GM12878 (cell line): ENCODE data around the gene TFB1M. TPM values are rescaled to one million over a fixed set of nuclear protein-coding genes. Genes with fewer than 3 reads are reported as not detected.

ENCODE experiments used
- ATAC-seq: fragments of 200-7000 bp; cut with Tn5 transposase; 3 replicates; pipeline ENCODE4 v1.9.1; 2020; ENCODE audit warnings: mild to moderate bottlenecking, moderate library complexity
- BruUV-seq: library from RNA; stranded (reverse); fragments of 400-500 nt; replicated peaks from 2 replicates; lab custom pipeline; 2021; lab: Mats Ljungman, UMichigan
- CTCF ChIA-PET: fragments of 300-600 bp; sonication (Branson Sonifier 250); formaldehyde crosslinking; extraction: SDS; loops from one replicate; lab custom pipeline; 2021; ENCODE audit warnings: inconsistent platforms; lab: Yijun Ruan, JAX
- POLR2A ChIA-PET: fragments of 350-600 bp; formaldehyde crosslinking; extraction: SDS; loops from one replicate; lab custom pipeline; 2021; ENCODE audit warnings: inconsistent platforms; lab: Charles Lee
- RAD21 ChIA-PET: fragments of 300-600 bp; sonication (Branson Sonifier 250); formaldehyde crosslinking; loops from one replicate; lab custom pipeline; 2023; ENCODE audit warnings: antibody characterized with exemption; ENCODE audit not compliant: unreplicated experiment; lab: Charles Lee
- SMC1A ChIA-PET: fragments of 300-600 bp; sonication (Branson Sonifier 250); formaldehyde crosslinking; loops from one replicate; lab custom pipeline; 2023; ENCODE audit not compliant: unreplicated experiment, uncharacterized antibody; lab: Charles Lee
- DNase-seq: peaks from one replicate; pipeline ENCODE4 v3.0.0-alpha.2; 2011; ENCODE audit warnings: low read depth, low spot score
- FAIRE-seq: peaks from 3 replicates; lab custom pipeline; 2011; peaks lifted over from hg19 to GRCh38; lab: Jason Lieb, UNC
- H2AFZ ChIP-seq: 2 replicates; pipeline ENCODE4 v1.6.0; 2011; ENCODE audit warnings: low read depth, low read length, control low read depth; ENCODE audit not compliant: control insufficient read depth
- H3K27ac ChIP-seq: 2 replicates; pipeline ENCODE4 v1.5.1; 2011; ENCODE audit warnings: control low read depth; ENCODE audit not compliant: control insufficient read depth, insufficient read depth
- H3K27me3 ChIP-seq, 2 experiments: replicated peaks in 1 of 2; 2 replicates each; pipeline versions ENCODE4 v1.6.0 to v1.6.1; 2011; ENCODE audit warnings: low read length in 1 of 2; ENCODE audit not compliant: control insufficient read depth in 2 of 2, insufficient read depth in 2 of 2
- H3K36me3 ChIP-seq, 2 experiments: 2 replicates each; pipeline ENCODE4 v1.5.1; 2011; ENCODE audit warnings: low read length in 1 of 2; ENCODE audit not compliant: control insufficient read depth in 2 of 2, insufficient read depth in 2 of 2
- H3K4me1 ChIP-seq: 2 replicates; pipeline ENCODE4 v1.6.1; 2011; ENCODE audit warnings: mild to moderate bottlenecking, low read length, moderate library complexity, mixed read lengths; ENCODE audit not compliant: control insufficient read depth, insufficient read depth
- H3K4me2 ChIP-seq: 2 replicates; pipeline ENCODE4 v1.6.0; 2011; ENCODE audit warnings: control low read depth; ENCODE audit not compliant: control insufficient read depth, insufficient read depth
- H3K4me3 ChIP-seq: fragments of 200-600 bp; sonication (generic); 2 replicates; pipeline ENCODE4 v1.5.1; 2016
- H3K79me2 ChIP-seq: 2 replicates; pipeline ENCODE4 v1.6.0; 2011; ENCODE audit warnings: low read length; ENCODE audit not compliant: control insufficient read depth, insufficient read depth
- H3K9ac ChIP-seq: 2 replicates; pipeline ENCODE4 v1.8.0; 2011; ENCODE audit warnings: low read length, control low read depth, mixed read lengths; ENCODE audit not compliant: control insufficient read depth, insufficient read depth
- H3K9me3 ChIP-seq: replicated peaks from 3 replicates; pipeline ENCODE4 v1.5.1; 2011; ENCODE audit warnings: mild to moderate bottlenecking, low read length; ENCODE audit not compliant: control insufficient read depth, insufficient read depth
- H4K20me1 ChIP-seq: 2 replicates; pipeline ENCODE4 v1.6.0; 2011; ENCODE audit not compliant: control insufficient read depth, insufficient read depth
- HCFC1 ChIP-seq: fragments of 150-350 bp; IDR thresholded peaks from 2 replicates; pipeline ENCODE4 v1.6.1; 2014; ENCODE audit warnings: low read length
- HDAC2 ChIP-seq: fragments of 200-600 bp; sonication (generic); IDR thresholded peaks from 2 replicates; pipeline ENCODE4 v1.6.1; 2017
- NFXL1 ChIP-seq: fragments of 450-650 bp; IDR thresholded peaks from 2 replicates; pipeline ENCODE4 v1.6.1; 2017; ENCODE audit warnings: antibody characterized with exemption, mild to moderate bottlenecking, borderline replicate concordance
- NKRF ChIP-seq: fragments of 450-650 bp; conservative IDR thresholded peaks from 2 replicates; pipeline ENCODE4 v1.6.1; 2017; ENCODE audit warnings: mild to moderate bottlenecking, moderate library complexity
- SIN3A ChIP-seq: IDR thresholded peaks from 2 replicates; pipeline ENCODE4 v1.6.1; 2012; ENCODE audit warnings: low read depth, low read length, improper control_type of control experiment
- SIX5 ChIP-seq: IDR thresholded peaks from 2 replicates; pipeline ENCODE4 v1.6.1; 2011; ENCODE audit warnings: mild to moderate bottlenecking, low read depth, low read length, moderate library complexity; ENCODE audit not compliant: severe bottlenecking
- TCF12 ChIP-seq: IDR thresholded peaks from 2 replicates; pipeline ENCODE4 v1.6.1; 2011; ENCODE audit warnings: low read depth, mild to moderate bottlenecking, low read length
- USF2 ChIP-seq: IDR thresholded peaks from 2 replicates; pipeline ENCODE4 v1.6.1; 2011; ENCODE audit warnings: low read depth, low read length, improper control_type of control experiment, borderline replicate concordance
- ZNF207 ChIP-seq: fragments of 450-650 bp; IDR thresholded peaks from 2 replicates; pipeline ENCODE4 v1.6.1; 2014; ENCODE audit warnings: antibody characterized with exemption, mild to moderate bottlenecking, borderline replicate concordance
- ZZZ3 ChIP-seq: IDR thresholded peaks from 2 replicates; pipeline ENCODE4 v1.6.1; 2011; ENCODE audit warnings: low read depth; ENCODE audit not compliant: control insufficient read depth, insufficient read length
- WGBS: methylation state at CpG from one replicate; pipeline ENCODE4 v1.1.6; 2016; ENCODE audit warnings: low lambda C conversion rate; ENCODE audit not compliant: insufficient replicate concordance, insufficient coverage; ENCODE audit errors: missing lambda C conversion rate; 5-methylcytosine and 5-hydroxymethylcytosine counted together
- in situ Hi-C: fragments of 300-500 bp; cut with MboI; formaldehyde crosslinking; loops from 9 replicates; pipeline ENCODE4 v1.14.3; 2018; ENCODE audit warnings: mixed read lengths
- intact Hi-C: fragments of 100-400 bp; cut with micrococcal nuclease; formaldehyde crosslinking; loops from one replicate; pipeline ENCODE4 v1.14.2; 2022; ENCODE audit not compliant: unreplicated experiment
- polyA plus RNA-seq, 11 experiments: library from polyadenylated mRNA; depleted of rRNA in 4 of 11; unstranded in 6 of 11; stranded (reverse) in 5 of 11; fragments of >200 nt; fragmentation: Nextera tagmentation in 4 of 11; fragmentation: Illumina TruSeq in 1 of 11; extraction: Ambion mirVana in 4 of 11; extraction: Trizol in 1 of 11; gene quantifications; 1 replicate in 1 of 11; 2 replicates in 10 of 11; pipeline versions ENCODE4 v1.2.1 to v1.2.3, GENCODE V29; 2011 to 2016; ENCODE audit warnings: inconsistent platforms in 2 of 11, missing spikeins in 2 of 11, low read depth in 1 of 11
- total RNA-seq, 4 experiments: library from RNA; depleted of rRNA in 3 of 4; stranded (reverse); fragments of >200 nt in 3 of 4; fragmentation: Illumina TruSeq in 1 of 4; extraction: Trizol in 1 of 4; gene quantifications; 2 replicates each; pipeline versions ENCODE4 v1.2.1 to v1.2.3, GENCODE V29; 2013 to 2021
- TF ChIP-seq, protein P1 (sequence below): fragments of 150-350 bp; IDR thresholded peaks from 2 replicates; pipeline ENCODE4 v1.6.1; 2016; ENCODE audit warnings: low read depth, low read length
- TF ChIP-seq, protein P2 (sequence below): fragments of 450-650 bp; IDR thresholded peaks from 2 replicates; pipeline ENCODE4 v1.6.1; 2016; ENCODE audit warnings: mild to moderate bottlenecking, moderate library complexity, borderline replicate concordance

The TFB1M gene
- total and polyA plus RNA-seq, 10 of the 15 experiments (the other 5 are each of a cell fraction or from before 2014, with no cell fraction given), result 29.9 to 117 (median 41.3) TPM

- TF ChIP-seq TCF12 (no peak), SIN3A (no peak)
- TF ChIP-seq, protein P1, sequence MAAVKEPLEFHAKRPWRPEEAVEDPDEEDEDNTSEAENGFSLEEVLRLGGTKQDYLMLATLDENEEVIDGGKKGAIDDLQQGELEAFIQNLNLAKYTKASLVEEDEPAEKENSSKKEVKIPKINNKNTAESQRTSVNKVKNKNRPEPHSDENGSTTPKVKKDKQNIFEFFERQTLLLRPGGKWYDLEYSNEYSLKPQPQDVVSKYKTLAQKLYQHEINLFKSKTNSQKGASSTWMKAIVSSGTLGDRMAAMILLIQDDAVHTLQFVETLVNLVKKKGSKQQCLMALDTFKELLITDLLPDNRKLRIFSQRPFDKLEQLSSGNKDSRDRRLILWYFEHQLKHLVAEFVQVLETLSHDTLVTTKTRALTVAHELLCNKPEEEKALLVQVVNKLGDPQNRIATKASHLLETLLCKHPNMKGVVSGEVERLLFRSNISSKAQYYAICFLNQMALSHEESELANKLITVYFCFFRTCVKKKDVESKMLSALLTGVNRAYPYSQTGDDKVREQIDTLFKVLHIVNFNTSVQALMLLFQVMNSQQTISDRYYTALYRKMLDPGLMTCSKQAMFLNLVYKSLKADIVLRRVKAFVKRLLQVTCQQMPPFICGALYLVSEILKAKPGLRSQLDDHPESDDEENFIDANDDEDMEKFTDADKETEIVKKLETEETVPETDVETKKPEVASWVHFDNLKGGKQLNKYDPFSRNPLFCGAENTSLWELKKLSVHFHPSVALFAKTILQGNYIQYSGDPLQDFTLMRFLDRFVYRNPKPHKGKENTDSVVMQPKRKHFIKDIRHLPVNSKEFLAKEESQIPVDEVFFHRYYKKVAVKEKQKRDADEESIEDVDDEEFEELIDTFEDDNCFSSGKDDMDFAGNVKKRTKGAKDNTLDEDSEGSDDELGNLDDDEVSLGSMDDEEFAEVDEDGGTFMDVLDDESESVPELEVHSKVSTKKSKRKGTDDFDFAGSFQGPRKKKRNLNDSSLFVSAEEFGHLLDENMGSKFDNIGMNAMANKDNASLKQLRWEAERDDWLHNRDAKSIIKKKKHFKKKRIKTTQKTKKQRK, result no peak
Measured at GRCh38 chr6:155234167-155234566, 80.1 kb downstream of the TFB1M start (continued).

- in situ Hi-C loops (no loop called here), intact Hi-C loops (no loop called here)
- SMC1A ChIA-PET, result interaction anchor here (0.8 to 3.0 kb wide), 3 partner anchors 8 to 54 kb away, joined by 3 to 14 read pairs (median 4); no protein-coding TSS in a partner anchor
- H2AFZ ChIP-seq, result no peak overlapping the region
- H3K27me3 ChIP-seq, result no peaks in the 10 kb centered on the region
- no peaks in the 10 kb centered on the region for H3K79me2 ChIP-seq
- no peak overlapping the region for H3K27ac ChIP-seq
- DNase-seq, result no peak
- no TSS peak for BruUV-seq
- H3K9me3 ChIP-seq, result no peaks in the 10 kb centered on the region; the same call in 2 of the 3 replicates
- POLR2A ChIA-PET, result no interaction called here
- H3K4me2 ChIP-seq, result no peak overlapping the region
- peaks cover 4% of the 10 kb centered on the region for H3K4me1 ChIP-seq
- 78% methylated on average over 6 of the region's 6 CpGs for WGBS
- CTCF ChIA-PET, result interaction anchor here (1.0 to 4.7 kb wide), 2 partner anchors 14 to 56 kb away, joined by 3 to 20 read pairs; no protein-coding TSS in a partner anchor
- no peak for ATAC-seq
- no peak overlapping the region for H3K9ac ChIP-seq
- RAD21 ChIA-PET, result interaction anchor here (0.7 kb wide), 1 partner anchor 15 kb away, joined by 5 read pairs; no protein-coding TSS in a partner anchor
- H4K20me1 ChIP-seq, result no peaks in the 10 kb centered on the region
- no peaks in the 10 kb centered on the region; a peak in 2 of 4 replicates for H3K36me3 ChIP-seq
- H3K4me3 ChIP-seq, result no peak overlapping the region
- no peak for FAIRE-seq
- TF ChIP-seq HDAC2, result no peak
- TF ChIP-seq USF2, result no peak
- TF ChIP-seq ZNF207, result no peak
- no peak for TF ChIP-seq NKRF
- TF ChIP-seq, protein P2, sequence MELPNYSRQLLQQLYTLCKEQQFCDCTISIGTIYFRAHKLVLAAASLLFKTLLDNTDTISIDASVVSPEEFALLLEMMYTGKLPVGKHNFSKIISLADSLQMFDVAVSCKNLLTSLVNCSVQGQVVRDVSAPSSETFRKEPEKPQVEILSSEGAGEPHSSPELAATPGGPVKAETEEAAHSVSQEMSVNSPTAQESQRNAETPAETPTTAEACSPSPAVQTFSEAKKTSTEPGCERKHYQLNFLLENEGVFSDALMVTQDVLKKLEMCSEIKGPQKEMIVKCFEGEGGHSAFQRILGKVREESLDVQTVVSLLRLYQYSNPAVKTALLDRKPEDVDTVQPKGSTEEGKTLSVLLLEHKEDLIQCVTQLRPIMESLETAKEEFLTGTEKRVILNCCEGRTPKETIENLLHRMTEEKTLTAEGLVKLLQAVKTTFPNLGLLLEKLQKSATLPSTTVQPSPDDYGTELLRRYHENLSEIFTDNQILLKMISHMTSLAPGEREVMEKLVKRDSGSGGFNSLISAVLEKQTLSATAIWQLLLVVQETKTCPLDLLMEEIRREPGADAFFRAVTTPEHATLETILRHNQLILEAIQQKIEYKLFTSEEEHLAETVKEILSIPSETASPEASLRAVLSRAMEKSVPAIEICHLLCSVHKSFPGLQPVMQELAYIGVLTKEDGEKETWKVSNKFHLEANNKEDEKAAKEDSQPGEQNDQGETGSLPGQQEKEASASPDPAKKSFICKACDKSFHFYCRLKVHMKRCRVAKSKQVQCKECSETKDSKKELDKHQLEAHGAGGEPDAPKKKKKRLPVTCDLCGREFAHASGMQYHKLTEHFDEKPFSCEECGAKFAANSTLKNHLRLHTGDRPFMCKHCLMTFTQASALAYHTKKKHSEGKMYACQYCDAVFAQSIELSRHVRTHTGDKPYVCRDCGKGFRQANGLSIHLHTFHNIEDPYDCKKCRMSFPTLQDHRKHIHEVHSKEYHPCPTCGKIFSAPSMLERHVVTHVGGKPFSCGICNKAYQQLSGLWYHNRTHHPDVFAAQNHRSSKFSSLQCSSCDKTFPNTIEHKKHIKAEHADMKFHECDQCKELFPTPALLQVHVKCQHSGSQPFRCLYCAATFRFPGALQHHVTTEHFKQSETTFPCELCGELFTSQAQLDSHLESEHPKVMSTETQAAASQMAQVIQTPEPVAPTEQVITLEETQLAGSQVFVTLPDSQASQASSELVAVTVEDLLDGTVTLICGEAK, result no peak
- TF ChIP-seq ZZZ3, result no peak
- no peak for TF ChIP-seq HCFC1
- no peak for TF ChIP-seq SIX5
- no peak for TF ChIP-seq NFXL1
Measured at GRCh38 chr6:155232848-155233247, 81.4 kb downstream of the TFB1M start.
